Measurements from ENCODE around the gene MRM2.

Gene MRM2

GRCh38 chr7:2195400-2196246, 46.4 kb downstream of the MRM2 start:
- H3K4me1 Mint-ChIP-seq (ENCODE audit: low read depth): no peaks in the 10 kb centered on the region
- H3K9me3 Mint-ChIP-seq: peaks cover 13% of the 10 kb centered on the region
- no peak overlapping the region for H3K4me3 Mint-ChIP-seq
- intact Hi-C loops (cut with micrococcal nuclease): no loop called here
- H3K27me3 Mint-ChIP-seq: no peaks in the 10 kb centered on the region
- H3K36me3 Mint-ChIP-seq (ENCODE audit: low read depth): peaks cover 94% of the 10 kb centered on the region
- H3K27ac Mint-ChIP-seq: no peak overlapping the region

GRCh38 chr7:2193575-2194305, 48.3 kb downstream of the MRM2 start:
- H3K36me3 Mint-ChIP-seq (ENCODE audit: low read depth): peaks cover 94% of the 10 kb centered on the region
- intact Hi-C loops (cut with micrococcal nuclease): no loop called here
- no peaks in the 10 kb centered on the region for H3K27me3 Mint-ChIP-seq
- H3K27ac Mint-ChIP-seq: no peak overlapping the region
- no peaks in the 10 kb centered on the region for H3K4me1 Mint-ChIP-seq (ENCODE audit: low read depth)
- H3K4me3 Mint-ChIP-seq: no peak overlapping the region
- peaks cover 20% of the 10 kb centered on the region for H3K9me3 Mint-ChIP-seq

- Mint-ChIP-seq H3K27me3 (no peaks in the 10 kb centered on the region), H3K4me1 (ENCODE audit: low read depth) (no peaks in the 10 kb centered on the region), H3K36me3 (ENCODE audit: low read depth) (peaks cover 94% of the 10 kb centered on the region), H3K9me3 (peaks cover 20% of the 10 kb centered on the region), H3K4me3 (no peak overlapping the region), H3K27ac (no peak overlapping the region)
- intact Hi-C loops (cut with micrococcal nuclease): no loop called here
Measured at GRCh38 chr7:2192831-2193534, 49.0 kb downstream of the MRM2 start.

- H3K27ac Mint-ChIP-seq: no peak overlapping the region
- H3K27me3 Mint-ChIP-seq: no peaks in the 10 kb centered on the region
- H3K4me3 Mint-ChIP-seq: no peak overlapping the region
- intact Hi-C loops (cut with micrococcal nuclease): no loop called here
- peaks cover 13% of the 10 kb centered on the region for H3K9me3 Mint-ChIP-seq
- no peaks in the 10 kb centered on the region for H3K4me1 Mint-ChIP-seq (ENCODE audit: low read depth)
- peaks cover 76% of the 10 kb centered on the region for H3K36me3 Mint-ChIP-seq (ENCODE audit: low read depth)
Measured at GRCh38 chr7:2191016-2191415, 51.0 kb downstream of the MRM2 start.

- H3K9me3 Mint-ChIP-seq: peaks cover 8% of the 10 kb centered on the region
- no peak overlapping the region for H3K27ac Mint-ChIP-seq
- no peak overlapping the region for H3K4me3 Mint-ChIP-seq
- no peaks in the 10 kb centered on the region for H3K27me3 Mint-ChIP-seq
- H3K4me1 Mint-ChIP-seq (ENCODE audit: low read depth): no peaks in the 10 kb centered on the region
- H3K36me3 Mint-ChIP-seq (ENCODE audit: low read depth): peaks cover 76% of the 10 kb centered on the region
- intact Hi-C loops (cut with micrococcal nuclease): no loop called here
Measured at GRCh38 chr7:2190531-2190930, 51.5 kb downstream of the MRM2 start.

- Mint-ChIP-seq H3K4me1 (ENCODE audit: low read depth) (no peaks in the 10 kb centered on the region), H3K4me3 (no peak overlapping the region), H3K27me3 (no peaks in the 10 kb centered on the region), H3K36me3 (ENCODE audit: low read depth) (peaks cover 61% of the 10 kb centered on the region), H3K27ac (no peak overlapping the region), H3K9me3 (peaks cover 7% of the 10 kb centered on the region)
- intact Hi-C loops (cut with micrococcal nuclease): no loop called here
Measured at GRCh38 chr7:2186166-2186565, 55.8 kb downstream of the MRM2 start.

GRCh38 chr7:2185715-2186114, 56.3 kb downstream of the MRM2 start:
- Mint-ChIP-seq H3K27me3 (no peaks in the 10 kb centered on the region), H3K4me3 (no peak overlapping the region), H3K9me3 (peaks cover 7% of the 10 kb centered on the region), H3K36me3 (ENCODE audit: low read depth) (peaks cover 61% of the 10 kb centered on the region), H3K4me1 (ENCODE audit: low read depth) (no peaks in the 10 kb centered on the region), H3K27ac (no peak overlapping the region)
- intact Hi-C loops (cut with micrococcal nuclease): no loop called here
